ENCODE measurements around the gene IL26.

IL26 gene

GRCh38 chr12:68239309-68239982 lies 13.8 kb upstream of the IL26 start:
- DNase-seq = no peak

- no peak for DNase-seq
These were observed 12.0 kb upstream of the IL26 start for GRCh38 chr12:68237619-68238018.

GRCh38 chr12:68237078-68237477 lies 11.5 kb upstream of the IL26 start:
- DNase-seq = no peak

GRCh38 chr12:68236421-68237059 lies 10.9 kb upstream of the IL26 start:
- DNase-seq = no peak

GRCh38 chr12:68235576-68235975 lies 10.0 kb upstream of the IL26 start:
- no peak for DNase-seq

- no peak for DNase-seq
These were observed 8.5 kb upstream of the IL26 start for GRCh38 chr12:68234140-68234539.

- DNase-seq = no peak
These were observed 7.9 kb upstream of the IL26 start for GRCh38 chr12:68233498-68233897.

- no peak for DNase-seq
These were observed 6.1 kb upstream of the IL26 start for GRCh38 chr12:68231691-68232090.

- no peak for DNase-seq
These were observed 5.6 kb upstream of the IL26 start for GRCh38 chr12:68231229-68231628.

- DNase-seq = no peak
These were observed 4.3 kb upstream of the IL26 start for GRCh38 chr12:68229956-68230355.

GRCh38 chr12:68227356-68227755 lies 1.7 kb upstream of the IL26 start:
- DNase-seq = no peak

GRCh38 chr12:68224613-68225285 lies 861 bp downstream of the IL26 start:
- DNase-seq = no peak

GRCh38 chr12:68223067-68223747 lies 2.4 kb downstream of the IL26 start:
- DNase-seq = peak; percentile 48

- DNase-seq = peak; percentile 35
These were observed 3.3 kb downstream of the IL26 start for GRCh38 chr12:68222326-68222725.

GRCh38 chr12:68221497-68221896 lies 4.1 kb downstream of the IL26 start:
- no peak for DNase-seq

GRCh38 chr12:68210875-68211274 lies 14.7 kb downstream of the IL26 start:
- DNase-seq = no peak

GRCh38 chr12:68209048-68209728 lies 16.4 kb downstream of the IL26 start:
- DNase-seq = peak; percentile 1

GRCh38 chr12:68207276-68207675 lies 18.3 kb downstream of the IL26 start:
- DNase-seq = peak; percentile 95

- DNase-seq = peak; percentile 35
These were observed 19.2 kb downstream of the IL26 start for GRCh38 chr12:68206446-68206845.

- DNase-seq = no peak
These were observed 22.1 kb downstream of the IL26 start for GRCh38 chr12:68203460-68203875.

- no peak for DNase-seq
These were observed 24.8 kb downstream of the IL26 start for GRCh38 chr12:68200854-68201253.

- DNase-seq = no peak
These were observed 26.5 kb downstream of the IL26 start for GRCh38 chr12:68199127-68199526.

- DNase-seq = no peak
These were observed 27.0 kb downstream of the IL26 start for GRCh38 chr12:68198507-68199086.
